Measurements from ENCODE around the gene TROAP. TPM values are rescaled to one million over a fixed set of nuclear protein-coding genes. Genes with fewer than 3 reads are reported as not detected.

Gene TROAP
- total RNA-seq, 1 experiment from 2014 or later = 75.3 TPM

DNA sequence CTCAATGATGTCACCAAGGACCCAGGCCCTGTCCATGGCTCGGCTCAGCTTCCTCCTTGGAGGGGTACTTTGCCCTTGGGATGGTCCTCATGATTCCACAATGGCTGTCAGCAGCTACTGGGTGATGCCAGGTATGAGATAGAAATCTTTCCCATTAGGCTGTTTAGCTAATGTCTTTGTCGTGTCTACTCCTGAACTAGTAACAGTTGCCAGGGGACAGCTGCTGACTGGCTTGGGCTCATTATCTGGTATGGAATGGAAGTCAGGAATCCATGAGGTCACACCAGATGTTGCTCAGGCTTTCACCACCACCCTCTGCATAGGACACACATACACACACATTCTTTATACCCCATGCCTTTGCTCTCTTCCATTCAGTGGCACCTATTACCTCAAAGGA lies 18.9 kb upstream of the TROAP start:
- Histone ChIP-seq H3K27ac (ENCODE audit: insufficient read length, low read depth, low read length) (no peak overlapping the region), H3K14ac (ENCODE audit: insufficient read depth, low read length) (no peak overlapping the region), H3K4me1 (ENCODE audit: insufficient read depth, low read length) (no peaks in the 10 kb centered on the region), H3K18ac (ENCODE audit: insufficient read length, low read depth, low read length) (no peak overlapping the region), H3K27me3 (ENCODE audit: insufficient read depth, low read length) (0 out of 2 replicates have a peak, but pooled peaks cover 3% of the 10 kb centered on the region), H3K79me2 (ENCODE audit: insufficient read depth, low read length) (no peaks in the 10 kb centered on the region), H4K8ac (replicated peaks; ENCODE audit: insufficient read length, low read depth, low read length) (no peak overlapping the region), H2AK5ac (ENCODE audit: insufficient read length, low read length) (no peak overlapping the region), H3K9ac (ENCODE audit: extremely low read depth, insufficient read length, low read length) (no peak overlapping the region), H2BK120ac (ENCODE audit: low read depth, low read length, poor library complexity, severe bottlenecking) (no peak overlapping the region), H3K4ac (ENCODE audit: low read depth, low read length) (no peak overlapping the region), H3K9me3 (ENCODE audit: control insufficient read depth, low read depth, low read length) (no peaks in the 10 kb centered on the region), H2BK12ac (ENCODE audit: insufficient read length, low read depth, low read length) (no peak overlapping the region), H2BK5ac (ENCODE audit: insufficient read length, low read length) (no peak overlapping the region), H3K56ac (ENCODE audit: insufficient read length, low read depth, low read length) (no peak overlapping the region), H4K5ac (ENCODE audit: insufficient read length, low read depth, low read length) (no peak overlapping the region), H3K23ac (ENCODE audit: insufficient read length, low read depth, low read length) (no peak overlapping the region), H2BK15ac (ENCODE audit: low read depth, low read length) (no peak overlapping the region), H4K20me1 (ENCODE audit: control insufficient read depth, insufficient read depth, insufficient read length) (no peaks in the 10 kb centered on the region), H3K79me1 (ENCODE audit: insufficient read depth, low read depth, low read length, poor library complexity, severe bottlenecking) (no peaks in the 10 kb centered on the region), H3T11ph (ENCODE audit: low read length) (no peak overlapping the region), H2AFZ (ENCODE audit: low read length) (no peak overlapping the region), H4K91ac (ENCODE audit: insufficient read length, low read depth, low read length) (no peak overlapping the region), H2BK20ac (ENCODE audit: low read depth, low read length, poor library complexity, severe bottlenecking) (no peak overlapping the region), H3K4me2 (ENCODE audit: insufficient read depth, insufficient read length, low read length) (no peak overlapping the region), H3K23me2 (ENCODE audit: insufficient read length, low read depth, low read length, poor library complexity, severe bottlenecking) (no peaks in the 10 kb centered on the region)
- Mint-ChIP-seq H3K4me3 (no peak overlapping the region), H3K27ac (no peak overlapping the region), H3K27me3 (ENCODE audit: low read depth) (peaks cover 50% of the 10 kb centered on the region), H3K9me3 (no peaks in the 10 kb centered on the region), H3K4me1 (no peaks in the 10 kb centered on the region), H3K36me3 (ENCODE audit: insufficient read depth in 1 of 3, low read depth in 3 of 3) (no peaks in the 10 kb centered on the region; a peak in 1 of 7 replicates)
- WGBS (ENCODE audit: extremely low coverage, insufficient read length, low lambda C conversion rate) = no CpG with 5 or more reads among the region's 2 CpGs
- DNase-seq = no peak
- TF ChIP-seq CTCF (conservative IDR thresholded peaks at IDR 0.05) = no peak

Data from H9 (cell line).